H9 (cell line): ENCODE measurements around the gene HIF1A. TPM values are rescaled to one million over a fixed set of nuclear protein-coding genes. Genes with fewer than 3 reads are reported as not detected.

ENCODE experiments used
- DNase-seq: peaks from one replicate; pipeline ENCODE4 v3.0.0-alpha.2; 2017
- H2AFZ ChIP-seq: one replicate; pipeline ENCODE4 v1.6.1; 2013; ENCODE audit warnings: mild to moderate bottlenecking, low read length, control low read depth, moderate library complexity
- H2AK5ac ChIP-seq: 2 replicates; pipeline ENCODE4 v1.6.1; 2013; ENCODE audit warnings: low read length, control low read depth, mixed read lengths; ENCODE audit not compliant: insufficient read length
- H2BK120ac ChIP-seq: one replicate; pipeline ENCODE4 v1.6.1; 2013; ENCODE audit warnings: low read depth, mild to moderate bottlenecking, low read length, control low read depth, inconsistent platforms; ENCODE audit not compliant: poor library complexity, severe bottlenecking
- H2BK12ac ChIP-seq: 2 replicates; pipeline ENCODE4 v1.6.1; 2013; ENCODE audit warnings: low read length, control low read depth, mixed read lengths, low read depth; ENCODE audit not compliant: insufficient read length
- H2BK15ac ChIP-seq: 2 replicates; pipeline ENCODE4 v1.6.1; 2013; ENCODE audit warnings: low read depth, low read length, control low read depth
- H2BK20ac ChIP-seq: one replicate; pipeline ENCODE4 v1.6.1; 2013; ENCODE audit warnings: low read depth, mild to moderate bottlenecking, low read length, control low read depth, inconsistent platforms; ENCODE audit not compliant: poor library complexity, severe bottlenecking
- H2BK5ac ChIP-seq: 2 replicates; pipeline ENCODE4 v1.6.1; 2013; ENCODE audit warnings: low read length, control low read depth, mixed read lengths; ENCODE audit not compliant: insufficient read length
- H3K14ac ChIP-seq: 2 replicates; pipeline ENCODE4 v1.6.1; 2013; ENCODE audit warnings: low read length, control low read depth; ENCODE audit not compliant: insufficient read depth
- H3K18ac ChIP-seq: 2 replicates; pipeline ENCODE4 v1.6.1; 2013; ENCODE audit warnings: low read depth, mild to moderate bottlenecking, mixed read lengths, low read length, control low read depth; ENCODE audit not compliant: insufficient read length
- H3K23ac ChIP-seq: 2 replicates; pipeline ENCODE4 v1.6.1; 2013; ENCODE audit warnings: low read length, control low read depth, mixed read lengths, low read depth; ENCODE audit not compliant: insufficient read length
- H3K23me2 ChIP-seq: 2 replicates; pipeline ENCODE4 v1.6.1; 2013; ENCODE audit warnings: low read depth, mild to moderate bottlenecking, mixed read lengths, low read length, control low read depth; ENCODE audit not compliant: insufficient read length, poor library complexity, severe bottlenecking
- H3K27ac ChIP-seq: 2 replicates; pipeline ENCODE4 v1.5.1; 2013; ENCODE audit warnings: low read length, control low read depth, mixed read lengths, low read depth; ENCODE audit not compliant: insufficient read length
- H3K27me3 ChIP-seq: 2 replicates; pipeline ENCODE4 v1.6.1; 2013; ENCODE audit warnings: low read length, control low read depth, inconsistent platforms; ENCODE audit not compliant: insufficient read depth
- H3K4ac ChIP-seq: 2 replicates; pipeline ENCODE4 v1.6.1; 2013; ENCODE audit warnings: low read depth, mild to moderate bottlenecking, control low read depth, inconsistent platforms, low read length, moderate library complexity
- H3K4me1 ChIP-seq: 2 replicates; pipeline ENCODE4 v1.6.1; 2013; ENCODE audit warnings: low read length, control low read depth, inconsistent platforms; ENCODE audit not compliant: insufficient read depth
- H3K4me2 ChIP-seq: 2 replicates; pipeline ENCODE4 v1.6.1; 2013; ENCODE audit warnings: low read length, control low read depth, mixed read lengths; ENCODE audit not compliant: insufficient read length, insufficient read depth
- H3K56ac ChIP-seq: 2 replicates; pipeline ENCODE4 v1.6.1; 2013; ENCODE audit warnings: low read depth, mild to moderate bottlenecking, mixed read lengths, low read length, control low read depth; ENCODE audit not compliant: insufficient read length
- H3K79me1 ChIP-seq: 2 replicates; pipeline ENCODE4 v1.6.1; 2013; ENCODE audit warnings: low read depth, mild to moderate bottlenecking, moderate library complexity, low read length, control low read depth, inconsistent platforms; ENCODE audit not compliant: insufficient read depth, poor library complexity, severe bottlenecking
- H3K79me2 ChIP-seq: 2 replicates; pipeline ENCODE4 v1.6.1; 2013; ENCODE audit warnings: low read length, control low read depth, inconsistent platforms; ENCODE audit not compliant: insufficient read depth
- H3K9ac ChIP-seq: 2 replicates; pipeline ENCODE4 v1.6.1; 2013; ENCODE audit warnings: low read length, control low read depth, mixed read lengths; ENCODE audit not compliant: insufficient read length; ENCODE audit errors: extremely low read depth
- H3K9me3 ChIP-seq: one replicate; pipeline ENCODE4 v1.6.1; 2013; ENCODE audit warnings: low read depth, low read length, inconsistent platforms; ENCODE audit not compliant: control insufficient read depth
- H3T11ph ChIP-seq: one replicate; pipeline ENCODE4 v1.6.1; 2013; ENCODE audit warnings: mild to moderate bottlenecking, low read length, control low read depth, inconsistent platforms
- H4K20me1 ChIP-seq: one replicate; pipeline ENCODE4 v1.6.1; 2013; ENCODE audit not compliant: control insufficient read depth, insufficient read length, insufficient read depth
- H4K5ac ChIP-seq: 2 replicates; pipeline ENCODE4 v1.6.1; 2013; ENCODE audit warnings: low read depth, mild to moderate bottlenecking, mixed read lengths, low read length, control low read depth; ENCODE audit not compliant: insufficient read length
- H4K8ac ChIP-seq: replicated peaks from 2 replicates; pipeline ENCODE4 v1.6.1; 2013; ENCODE audit warnings: low read length, control low read depth, mixed read lengths, low read depth; ENCODE audit not compliant: insufficient read length
- H4K91ac ChIP-seq: 2 replicates; pipeline ENCODE4 v1.6.1; 2013; ENCODE audit warnings: low read depth, mild to moderate bottlenecking, moderate library complexity, mixed read lengths, low read length, control low read depth; ENCODE audit not compliant: insufficient read length
- H3K27ac Mint-ChIP-seq, 3 experiments: 2 replicates in 2 of 3; 3 replicates in 1 of 3; pipeline ENCODE4 v1.8.0; 2020 to 2021; ENCODE audit warnings: mixed read lengths in 3 of 3, mild to moderate bottlenecking in 1 of 3, moderate library complexity in 1 of 3
- H3K27me3 Mint-ChIP-seq: 2 replicates; pipeline ENCODE4 v1.8.0; 2021; ENCODE audit warnings: low read depth, mild to moderate bottlenecking, moderate library complexity, mixed read lengths
- H3K36me3 Mint-ChIP-seq, 3 experiments: 2 replicates in 2 of 3; 3 replicates in 1 of 3; pipeline ENCODE4 v1.8.0; 2020 to 2021; ENCODE audit warnings: low read depth in 3 of 3, mixed read lengths in 3 of 3; ENCODE audit not compliant: insufficient read depth in 1 of 3
- H3K4me1 Mint-ChIP-seq, 2 experiments: 2 replicates each; pipeline ENCODE4 v1.8.0; 2020; ENCODE audit warnings: mixed read lengths in 2 of 2
- H3K4me3 Mint-ChIP-seq, 2 experiments: 2 replicates in 1 of 2; 3 replicates in 1 of 2; pipeline ENCODE4 v1.8.0; 2020 to 2021; ENCODE audit warnings: mild to moderate bottlenecking in 2 of 2, mixed read lengths in 2 of 2, moderate library complexity in 1 of 2
- H3K9me3 Mint-ChIP-seq, 2 experiments: 2 replicates in 1 of 2; 3 replicates in 1 of 2; pipeline ENCODE4 v1.8.0; 2020; ENCODE audit warnings: mild to moderate bottlenecking in 2 of 2, mixed read lengths in 2 of 2, moderate library complexity in 1 of 2
- WGBS: extraction: QIAGEN DNeasy Blood & Tissue Kit; methylation state at CpG from one replicate; pipeline ENCODE4 v1.1.7; 2013; ENCODE audit warnings: missing lambda C conversion rate, low lambda C conversion rate, mixed read lengths; ENCODE audit not compliant: insufficient read length; ENCODE audit errors: extremely low coverage; 5-methylcytosine and 5-hydroxymethylcytosine counted together
- total RNA-seq: library from RNA; stranded (reverse); gene quantifications from 2 replicates; pipeline ENCODE4 v1.2.1, GENCODE V29; 2021
- TF ChIP-seq, protein P1 (sequence below): fragments of 200-600 bp; sonication (generic); conservative IDR thresholded peaks from 3 replicates; pipeline ENCODE4 v1.8.0; 2021; ENCODE audit warnings: antibody characterized with exemption, mild to moderate bottlenecking

Gene HIF1A
- total RNA-seq, 1 experiment from 2014 or later, result 154 TPM

DNA sequence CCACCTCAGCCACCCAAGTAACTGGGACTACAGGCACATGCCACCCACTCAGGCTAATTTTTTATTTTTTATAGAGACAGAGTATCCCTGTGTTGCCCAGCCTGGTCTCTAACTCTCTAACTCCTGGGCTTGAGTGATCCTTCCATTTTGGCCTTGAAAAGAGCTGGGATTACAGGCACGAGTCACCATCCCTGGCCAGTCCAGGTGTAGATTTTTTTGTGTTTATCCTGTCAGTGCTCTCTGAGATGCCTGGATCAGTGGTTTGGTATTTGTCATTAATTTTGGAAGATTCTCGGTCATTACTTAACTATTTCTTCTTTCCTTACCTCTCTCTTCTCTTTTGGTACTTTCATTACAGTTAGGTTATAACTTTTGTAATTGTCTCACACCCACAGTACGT lies 5.3 kb upstream of the HIF1A start:
- H3T11ph ChIP-seq, result no peak overlapping the region
- no CpG with 5 or more reads among the region's 3 CpGs for WGBS
- Mint-ChIP-seq H3K27ac (no peak overlapping the region; a peak in 1 of 7 replicates), H3K36me3 (no peaks in the 10 kb centered on the region; a peak in 4 of 7 replicates), H3K27me3 (no peaks in the 10 kb centered on the region; the same call in 1 of the 2 replicates), H3K4me1 (peaks cover 18 to 20% of the 10 kb centered on the region in 2 experiments), H3K4me3 (no peak overlapping the region), H3K9me3 (peaks cover 0 to 7% of the 10 kb centered on the region in 2 experiments; a peak in 4 of 5 replicates)
- no peak overlapping the region for H3K4me2 ChIP-seq
- no peak overlapping the region for H3K4ac ChIP-seq
- no peaks in the 10 kb centered on the region for H3K79me1 ChIP-seq
- H4K8ac ChIP-seq, result no peak overlapping the region
- no peak overlapping the region for H3K14ac ChIP-seq
- H3K23me2 ChIP-seq, result no peaks in the 10 kb centered on the region
- H3K27me3 ChIP-seq, result no peaks in the 10 kb centered on the region
- H4K20me1 ChIP-seq, result no peaks in the 10 kb centered on the region
- no peak overlapping the region for H2BK20ac ChIP-seq
- no peak overlapping the region for H4K5ac ChIP-seq
- H2AK5ac ChIP-seq, result no peak overlapping the region
- H3K18ac ChIP-seq, result no peak overlapping the region
- H2BK5ac ChIP-seq, result no peak overlapping the region
- peaks cover 5% of the 10 kb centered on the region; the same call in 1 of the 2 replicates for H3K4me1 ChIP-seq
- H3K9me3 ChIP-seq, result no peaks in the 10 kb centered on the region
- H2BK12ac ChIP-seq, result no peak overlapping the region
- TF ChIP-seq, protein P1, sequence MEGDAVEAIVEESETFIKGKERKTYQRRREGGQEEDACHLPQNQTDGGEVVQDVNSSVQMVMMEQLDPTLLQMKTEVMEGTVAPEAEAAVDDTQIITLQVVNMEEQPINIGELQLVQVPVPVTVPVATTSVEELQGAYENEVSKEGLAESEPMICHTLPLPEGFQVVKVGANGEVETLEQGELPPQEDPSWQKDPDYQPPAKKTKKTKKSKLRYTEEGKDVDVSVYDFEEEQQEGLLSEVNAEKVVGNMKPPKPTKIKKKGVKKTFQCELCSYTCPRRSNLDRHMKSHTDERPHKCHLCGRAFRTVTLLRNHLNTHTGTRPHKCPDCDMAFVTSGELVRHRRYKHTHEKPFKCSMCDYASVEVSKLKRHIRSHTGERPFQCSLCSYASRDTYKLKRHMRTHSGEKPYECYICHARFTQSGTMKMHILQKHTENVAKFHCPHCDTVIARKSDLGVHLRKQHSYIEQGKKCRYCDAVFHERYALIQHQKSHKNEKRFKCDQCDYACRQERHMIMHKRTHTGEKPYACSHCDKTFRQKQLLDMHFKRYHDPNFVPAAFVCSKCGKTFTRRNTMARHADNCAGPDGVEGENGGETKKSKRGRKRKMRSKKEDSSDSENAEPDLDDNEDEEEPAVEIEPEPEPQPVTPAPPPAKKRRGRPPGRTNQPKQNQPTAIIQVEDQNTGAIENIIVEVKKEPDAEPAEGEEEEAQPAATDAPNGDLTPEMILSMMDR, result no peak
- H3K23ac ChIP-seq, result no peak overlapping the region
- no peak overlapping the region for H3K9ac ChIP-seq
- H2BK120ac ChIP-seq, result no peak overlapping the region
- no peaks in the 10 kb centered on the region for H3K79me2 ChIP-seq
- H3K56ac ChIP-seq, result no peak overlapping the region
- H2BK15ac ChIP-seq, result no peak overlapping the region; the same call in 1 of the 2 replicates
- H2AFZ ChIP-seq, result no peak overlapping the region
- H3K27ac ChIP-seq, result no peak overlapping the region
- H4K91ac ChIP-seq, result no peak overlapping the region
- DNase-seq, result no peak
